GM12872 (cell line): ENCODE results near the gene AGL.

Experiments used
- CTCF ChIP-seq: IDR thresholded peaks from 3 replicates; pipeline ENCODE4 v1.5.1; 2011; ENCODE audit warnings: low read depth, mild to moderate bottlenecking, low read length, moderate library complexity; ENCODE audit not compliant: insufficient read depth

Gene AGL

GRCh38 chr1:99886841-99887240 lies 36.7 kb downstream of the AGL start:
- no peak for TF ChIP-seq CTCF

DNA sequence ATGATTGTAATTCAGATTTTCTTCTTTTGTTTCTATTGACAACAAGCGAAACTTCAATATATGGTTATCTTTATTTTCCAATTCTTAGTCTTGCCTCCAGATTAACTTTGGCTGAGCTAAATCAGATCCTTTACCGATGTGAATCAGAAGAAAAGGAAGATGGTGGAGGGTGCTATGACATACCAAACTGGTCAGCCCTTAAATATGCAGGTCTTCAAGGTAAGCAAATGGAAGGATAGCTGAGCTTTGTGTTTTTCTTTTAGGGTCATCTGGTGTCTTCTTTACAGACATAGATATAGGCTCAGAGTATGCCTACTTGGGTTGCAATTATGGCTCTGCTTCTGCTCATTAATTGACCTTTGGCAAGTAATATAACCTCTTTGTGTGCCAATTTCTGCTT lies 37.7 kb downstream of the AGL start:
- no peak for TF ChIP-seq CTCF

- no peak for TF ChIP-seq CTCF
Measured at GRCh38 chr1:99891997-99892396, 41.8 kb downstream of the AGL start.

DNA sequence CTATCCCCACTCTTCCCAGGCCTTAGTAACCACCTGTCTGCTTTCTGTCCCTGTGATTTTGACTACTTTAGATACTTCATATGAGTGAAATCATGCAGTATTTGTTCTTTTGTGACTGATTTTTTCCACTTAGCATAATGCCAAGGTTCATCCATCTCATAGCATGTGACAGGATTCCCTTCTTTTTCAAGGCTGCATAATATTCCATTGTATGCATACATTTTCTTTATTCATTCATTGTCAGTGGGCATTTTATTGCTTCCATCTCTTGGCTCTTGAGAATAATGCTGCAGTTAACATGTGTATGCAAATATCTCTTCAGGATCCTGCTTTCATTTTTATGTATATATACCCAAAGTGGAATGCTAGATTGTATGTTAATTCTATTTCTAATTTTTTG lies 56.4 kb downstream of the AGL start:
- no peak for TF ChIP-seq CTCF

- no peak for TF ChIP-seq CTCF
Measured at GRCh38 chr1:99917214-99917613, 67.1 kb downstream of the AGL start.

- TF ChIP-seq CTCF = no peak
Measured at GRCh38 chr1:99919220-99919619, 69.1 kb downstream of the AGL start.

GRCh38 chr1:99934801-99935200 lies 84.6 kb downstream of the AGL start:
- TF ChIP-seq CTCF = no peak

DNA sequence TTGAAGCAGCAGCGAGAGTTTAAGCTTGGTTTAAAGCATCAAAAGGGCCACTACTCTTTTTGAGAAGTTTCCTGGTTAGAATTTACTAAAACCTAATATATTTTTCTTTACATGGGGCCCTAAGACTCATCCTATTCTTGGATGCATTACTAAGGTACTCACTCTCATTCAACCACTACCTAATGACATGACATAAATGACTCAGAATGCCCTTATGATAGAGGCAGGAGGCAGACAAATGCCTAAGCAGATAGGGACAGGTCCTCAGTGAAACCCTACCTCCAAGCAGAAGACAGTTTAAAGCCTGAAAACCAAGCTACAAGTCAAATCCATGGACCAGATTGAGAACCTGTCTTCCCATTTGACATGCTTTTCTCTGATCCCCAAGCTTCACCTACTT lies 85.4 kb downstream of the AGL start:
- no peak for TF ChIP-seq CTCF
